GM19328 (cell line): ENCODE data around the gene FREY1.

ENCODE experiments used
- ATAC-seq: cut with Tn5 transposase; IDR thresholded peaks from one replicate; pipeline ENCODE4 v1.9.1; 2021; ENCODE audit warnings: mild to moderate bottlenecking, moderate library complexity; ENCODE audit not compliant: unreplicated experiment

The FREY1 gene, protein sequence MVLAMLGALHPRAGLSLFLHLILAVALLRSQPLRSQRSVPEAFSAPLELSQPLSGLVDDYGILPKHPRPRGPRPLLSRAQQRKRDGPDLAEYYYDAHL

DNA sequence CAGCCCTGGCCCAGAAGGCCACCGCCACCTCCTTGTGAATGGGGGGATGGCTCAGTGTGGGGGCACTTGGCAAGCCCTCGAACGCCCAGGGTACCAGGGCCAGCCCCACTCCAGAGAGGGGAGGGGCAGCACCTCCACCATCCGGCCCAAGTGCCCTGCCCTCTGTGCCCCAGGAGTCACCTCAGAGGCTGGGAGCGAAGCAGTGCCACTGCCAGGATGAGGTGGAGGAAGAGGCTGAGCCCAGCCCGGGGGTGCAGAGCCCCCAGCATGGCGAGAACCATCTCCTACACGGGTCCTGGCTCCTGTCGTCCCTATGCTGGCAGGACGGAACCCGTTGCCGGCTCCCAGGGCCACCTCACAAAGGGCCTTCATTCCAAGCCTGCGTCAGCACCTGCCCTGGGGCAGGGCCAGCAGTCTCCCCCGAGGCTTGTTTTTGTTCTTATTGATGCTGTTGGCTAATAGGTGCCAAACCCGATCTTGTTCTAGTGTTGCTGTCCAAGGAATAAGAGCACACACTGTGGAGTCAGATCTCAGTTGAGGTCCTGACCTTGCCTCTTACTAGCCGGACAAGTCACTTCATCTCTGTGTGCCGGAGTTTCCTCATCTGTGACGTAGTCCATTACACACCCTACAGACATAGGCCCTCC lies at the start of gene FREY1:
Gene FREY1, minus strand, starts transcription at position 307 of the 647 bp plus-strand sequence. Its CDS starts 26 bp downstream, at position 281.
- no peak for ATAC-seq

DNA sequence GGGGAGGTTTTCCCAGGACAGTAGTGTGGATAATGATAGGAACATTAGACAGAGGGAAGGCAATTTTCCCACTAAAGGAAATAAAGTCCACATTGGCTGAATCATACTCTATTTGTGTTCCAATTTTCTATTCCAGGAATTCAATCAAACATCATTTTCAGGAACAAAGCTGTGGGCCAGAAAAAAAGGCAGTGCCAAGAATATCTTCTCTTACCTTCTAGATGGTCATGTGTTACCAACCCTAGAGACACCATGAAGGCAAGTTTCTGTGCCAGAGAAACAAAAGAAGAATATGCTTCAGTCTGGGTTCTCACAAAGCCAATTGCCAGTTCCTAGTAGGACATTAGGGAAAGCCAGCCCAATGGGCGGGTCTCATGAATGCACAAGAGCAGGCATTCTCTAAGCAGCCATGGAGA lies 42.9 kb upstream of the FREY1 start:
- ATAC-seq = no peak

DNA sequence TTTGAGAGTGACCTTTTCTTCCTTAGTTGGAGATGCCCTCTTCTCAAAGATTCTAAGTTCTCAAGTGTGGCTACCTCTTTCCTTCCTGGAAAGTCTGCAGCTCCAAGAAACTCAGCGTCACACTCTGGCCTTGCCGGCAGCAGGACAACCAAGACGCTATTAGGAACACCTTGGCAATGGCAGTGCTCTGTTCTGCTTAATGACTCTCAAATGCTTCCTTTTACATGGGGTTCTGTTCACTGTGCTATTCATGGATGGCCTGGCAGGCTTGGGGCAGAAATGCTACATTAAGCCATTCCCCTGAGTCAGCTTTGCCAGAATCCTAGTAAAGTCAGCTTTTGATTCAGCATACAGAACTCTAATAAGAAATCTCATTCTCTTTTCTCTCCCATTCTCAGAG lies 41.3 kb upstream of the FREY1 start:
- no peak for ATAC-seq

DNA sequence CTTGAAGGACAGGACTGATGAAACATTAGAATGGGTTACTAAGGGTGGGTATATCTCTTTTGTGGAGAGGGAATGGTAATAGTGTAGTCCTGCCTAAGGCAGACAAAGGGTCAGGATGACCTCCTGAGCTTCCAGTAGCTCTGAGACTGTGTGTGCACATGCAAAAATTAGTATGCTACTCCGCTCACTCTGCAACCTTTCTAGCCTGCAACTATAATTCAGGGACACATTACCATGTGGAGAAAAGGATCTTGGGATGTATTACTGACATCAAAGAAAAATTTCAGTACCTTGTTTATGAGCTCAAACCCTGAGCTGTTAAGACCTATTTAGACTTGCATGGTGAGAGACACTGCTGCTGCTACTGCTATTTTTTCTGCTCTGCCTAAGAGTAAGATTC lies 40.8 kb upstream of the FREY1 start:
- no peak for ATAC-seq

DNA sequence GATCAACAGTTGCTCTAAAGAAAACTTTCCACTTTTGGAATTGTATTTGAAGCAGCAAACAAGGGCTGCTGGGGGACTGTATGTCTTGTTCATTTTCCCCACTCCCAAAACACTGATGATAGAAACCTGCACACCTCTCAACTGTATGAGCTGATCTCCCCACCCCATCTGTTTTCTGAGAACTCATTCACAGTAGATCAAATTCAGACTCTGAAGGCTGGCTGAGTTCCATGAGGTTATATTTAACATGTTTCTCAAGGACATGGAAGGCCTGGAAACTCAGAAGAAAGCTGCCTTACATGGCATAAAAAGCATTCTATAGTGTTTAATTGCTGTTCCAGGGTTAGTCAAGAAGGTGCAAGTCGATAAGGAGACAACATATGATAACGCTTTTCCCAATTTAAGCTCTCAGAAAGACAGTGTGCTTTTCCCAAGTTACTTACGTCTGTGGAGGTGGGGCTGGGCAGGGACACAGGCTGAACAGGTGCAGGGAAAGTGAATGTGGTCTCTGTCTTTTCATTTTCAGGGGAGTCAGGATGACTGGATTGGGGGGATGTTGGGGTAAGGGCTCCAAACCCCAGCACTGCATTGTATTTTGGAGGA lies 38.4 kb upstream of the FREY1 start:
- no peak for ATAC-seq

DNA sequence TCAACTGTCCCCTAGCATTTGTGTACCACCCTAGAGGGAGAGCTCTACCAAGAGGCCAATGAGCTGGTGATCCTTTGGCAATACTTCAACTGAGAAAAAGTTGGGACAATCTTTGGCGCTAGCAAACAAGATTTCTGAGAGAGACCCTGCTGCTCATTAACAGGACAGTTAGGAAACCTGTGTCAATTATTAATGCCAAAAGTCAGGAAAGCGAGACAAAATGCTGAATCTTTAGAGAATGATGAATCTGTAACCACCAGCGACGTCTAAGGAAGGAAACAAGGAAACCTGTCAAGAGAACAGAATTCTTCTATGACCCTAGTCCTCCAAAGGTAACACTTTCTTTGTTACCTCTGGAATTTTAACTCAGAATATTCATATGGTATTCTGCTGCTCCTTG lies 35.3 kb upstream of the FREY1 start:
- no peak for ATAC-seq

DNA sequence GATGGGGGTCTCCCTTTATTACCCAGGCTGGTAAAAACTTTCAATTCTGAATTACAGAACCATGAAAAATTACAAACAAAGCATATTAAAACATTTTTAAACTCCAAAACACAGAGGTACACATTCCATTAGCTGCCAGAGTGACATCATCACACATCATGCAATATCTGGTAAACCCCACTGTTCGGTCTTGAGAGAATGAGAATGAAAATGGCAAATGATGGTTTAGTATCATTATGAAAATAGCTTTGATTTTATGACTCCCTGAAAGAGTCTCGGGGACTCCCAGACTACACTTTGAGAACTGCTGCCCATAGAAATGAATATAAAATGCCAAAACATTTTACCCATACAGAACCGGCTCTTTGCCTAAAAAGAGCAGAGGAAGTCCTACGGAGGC lies 34.2 kb upstream of the FREY1 start:
- no peak for ATAC-seq

DNA sequence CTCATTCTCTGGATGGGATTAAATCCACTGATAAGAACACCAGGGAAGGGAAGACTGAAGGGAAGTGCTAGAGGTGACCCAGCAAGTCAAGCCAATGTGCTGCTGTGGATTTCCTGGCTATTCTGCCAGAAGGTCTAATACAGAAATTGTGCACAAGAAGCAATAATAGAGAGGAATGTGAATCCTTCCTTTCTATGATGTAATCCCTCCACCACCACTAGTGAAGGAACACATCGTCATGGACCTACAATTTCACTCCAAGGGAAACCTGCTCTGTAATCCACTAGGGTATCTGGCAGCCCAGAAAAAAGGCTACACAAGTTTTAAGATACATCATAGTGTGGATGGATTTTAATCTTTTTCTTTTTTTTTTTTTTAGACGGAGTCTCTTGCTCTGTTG lies 32.8 kb upstream of the FREY1 start:
- ATAC-seq = no peak

DNA sequence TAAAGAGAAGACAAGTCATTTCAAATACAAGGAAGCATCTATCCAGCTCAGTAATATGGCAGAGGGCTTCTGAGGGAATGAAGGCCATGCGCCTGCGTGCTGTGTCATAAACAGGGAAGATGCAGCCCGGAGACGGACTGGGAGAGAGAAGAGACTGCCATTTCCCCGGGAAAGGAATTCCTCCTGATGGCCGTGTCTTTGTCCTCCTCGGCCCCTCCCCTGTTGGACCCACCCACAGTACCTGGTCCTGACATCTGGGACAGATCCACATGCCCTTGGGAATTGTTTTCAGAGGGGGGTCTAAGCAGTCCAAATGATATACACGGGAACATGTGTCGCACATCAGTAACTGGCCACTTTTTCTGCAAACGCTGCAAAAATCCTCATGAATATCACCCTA lies 30.8 kb upstream of the FREY1 start:
- no peak for ATAC-seq

DNA sequence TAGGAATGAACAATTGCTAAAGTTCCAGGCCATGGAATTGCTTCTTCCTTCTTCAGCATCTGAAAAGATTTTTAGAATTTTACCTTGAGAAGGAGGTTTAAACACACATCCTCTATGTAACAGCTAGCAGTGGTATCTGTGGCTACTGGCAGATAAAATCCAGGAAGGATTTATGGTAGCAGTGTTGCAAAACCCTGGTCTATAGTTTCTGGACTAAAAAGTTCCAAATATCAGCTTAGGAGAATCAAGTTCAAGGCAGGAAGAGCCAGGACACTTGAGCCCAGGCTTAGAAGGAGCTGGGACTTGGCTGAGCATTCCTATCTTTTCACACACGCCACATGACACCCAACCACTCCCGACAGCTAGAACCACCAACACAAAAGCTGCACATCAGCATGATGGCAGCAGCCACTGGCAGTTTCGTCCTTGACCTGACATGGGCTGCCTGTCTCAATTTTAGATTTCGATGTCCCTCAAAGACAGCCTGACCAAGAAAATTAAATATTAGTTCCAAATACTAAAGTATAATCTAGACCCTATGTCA lies 29.5 kb upstream of the FREY1 start:
- no peak for ATAC-seq

DNA sequence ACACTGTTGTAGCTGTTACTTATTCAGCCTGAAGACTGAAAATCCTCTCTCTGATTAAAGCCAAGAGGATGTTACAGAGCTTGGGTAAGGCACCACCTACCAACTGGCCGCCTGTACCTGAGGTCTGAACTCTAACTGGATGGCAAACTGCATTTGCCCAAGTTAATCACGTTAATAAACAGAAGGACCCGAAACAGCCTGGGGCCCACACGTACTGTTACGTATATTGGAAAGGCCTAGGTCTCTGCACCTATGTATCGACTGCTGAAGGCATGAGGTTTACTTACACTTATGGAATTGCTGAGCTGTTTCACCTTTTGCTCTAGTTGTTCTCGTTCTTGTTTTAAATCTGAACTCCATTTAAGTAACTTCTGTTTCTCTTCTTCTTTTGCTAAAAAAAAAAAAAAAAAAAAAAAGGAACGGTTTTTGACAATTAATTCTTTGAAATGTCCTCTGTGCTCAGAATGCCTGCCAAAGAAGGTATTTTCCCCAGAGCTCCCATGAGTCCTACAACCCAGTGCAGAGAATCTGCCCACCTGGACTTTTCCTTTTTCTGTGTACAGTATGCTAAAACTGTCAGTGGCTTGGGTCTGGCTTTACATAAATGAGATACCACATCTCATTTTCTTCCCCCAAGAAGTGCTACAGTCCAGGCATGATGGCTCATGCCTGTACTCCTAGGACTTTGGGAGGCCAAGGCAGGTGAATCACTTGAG lies 28.4 kb upstream of the FREY1 start:
- no peak for ATAC-seq

DNA sequence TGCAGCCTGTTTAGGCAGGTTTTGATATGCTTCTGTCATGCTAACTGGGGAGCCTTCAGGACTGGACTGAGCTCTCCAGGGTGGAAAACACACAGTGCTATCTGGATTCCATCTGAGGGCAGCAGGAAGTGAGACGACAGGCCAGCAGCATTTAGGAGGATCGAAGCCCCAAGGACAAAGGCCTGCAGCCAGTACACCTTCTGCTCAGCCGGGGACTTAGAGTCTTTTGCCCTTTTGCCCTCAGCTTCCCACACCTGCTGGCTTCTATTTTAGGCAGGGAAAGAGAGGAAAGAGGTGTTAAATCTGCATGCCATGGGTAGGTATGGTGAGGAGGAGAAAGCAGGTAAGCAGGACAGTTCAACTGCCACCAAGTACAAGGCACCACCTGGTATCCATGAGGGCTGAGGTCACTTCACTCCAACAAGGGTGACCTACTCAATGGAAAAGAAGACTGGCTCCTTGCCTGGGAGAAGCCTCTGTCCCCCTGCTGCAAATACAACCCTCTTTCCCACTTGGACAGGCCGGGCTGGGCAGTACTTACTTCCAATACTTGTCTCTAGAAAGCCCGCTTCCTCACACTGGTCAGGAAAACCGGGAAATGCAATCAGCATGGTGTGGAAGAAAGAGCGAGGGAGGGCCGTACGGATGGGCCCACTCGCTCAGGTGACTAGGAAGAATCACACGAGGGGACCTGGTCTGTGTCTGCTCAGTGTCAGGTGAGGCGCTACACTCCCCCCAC lies 27.7 kb upstream of the FREY1 start:
- ATAC-seq = no peak

DNA sequence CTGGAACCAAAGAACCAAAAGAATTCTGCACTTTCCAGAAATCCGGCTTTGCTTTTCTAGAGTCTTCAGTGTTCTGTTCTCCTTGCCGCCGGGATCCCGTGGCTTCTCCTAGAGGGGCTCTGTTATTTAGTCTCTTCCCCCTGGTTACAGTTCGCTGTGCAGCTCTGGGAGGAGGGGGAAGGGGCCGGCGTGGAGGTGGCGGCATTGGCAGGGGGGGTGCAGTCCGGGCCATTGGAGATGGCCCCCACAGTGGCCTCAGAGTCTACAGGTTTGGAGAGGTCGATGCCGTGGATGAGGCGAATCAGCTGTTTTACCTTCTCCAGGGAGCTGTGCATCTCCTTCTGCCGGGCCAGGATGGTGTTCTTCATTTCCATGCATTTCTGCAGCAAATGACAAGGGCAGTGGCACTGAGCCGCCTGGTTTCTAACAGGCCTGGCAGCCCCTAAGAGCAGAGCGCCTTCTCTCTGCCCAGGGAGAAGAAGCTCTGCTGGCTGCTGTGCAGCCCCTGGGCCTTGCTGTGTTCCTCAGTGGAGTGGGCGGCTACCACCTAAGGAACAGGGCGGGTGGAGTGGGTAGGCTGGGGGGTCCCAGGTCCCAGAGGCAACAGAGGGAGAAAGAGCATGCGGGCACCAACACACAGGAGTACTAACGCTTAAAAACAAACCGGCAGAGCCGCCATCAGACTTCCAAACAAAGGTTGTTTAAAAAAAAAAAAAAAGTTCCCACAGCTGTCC lies 26.9 kb upstream of the FREY1 start:
- ATAC-seq = no peak

DNA sequence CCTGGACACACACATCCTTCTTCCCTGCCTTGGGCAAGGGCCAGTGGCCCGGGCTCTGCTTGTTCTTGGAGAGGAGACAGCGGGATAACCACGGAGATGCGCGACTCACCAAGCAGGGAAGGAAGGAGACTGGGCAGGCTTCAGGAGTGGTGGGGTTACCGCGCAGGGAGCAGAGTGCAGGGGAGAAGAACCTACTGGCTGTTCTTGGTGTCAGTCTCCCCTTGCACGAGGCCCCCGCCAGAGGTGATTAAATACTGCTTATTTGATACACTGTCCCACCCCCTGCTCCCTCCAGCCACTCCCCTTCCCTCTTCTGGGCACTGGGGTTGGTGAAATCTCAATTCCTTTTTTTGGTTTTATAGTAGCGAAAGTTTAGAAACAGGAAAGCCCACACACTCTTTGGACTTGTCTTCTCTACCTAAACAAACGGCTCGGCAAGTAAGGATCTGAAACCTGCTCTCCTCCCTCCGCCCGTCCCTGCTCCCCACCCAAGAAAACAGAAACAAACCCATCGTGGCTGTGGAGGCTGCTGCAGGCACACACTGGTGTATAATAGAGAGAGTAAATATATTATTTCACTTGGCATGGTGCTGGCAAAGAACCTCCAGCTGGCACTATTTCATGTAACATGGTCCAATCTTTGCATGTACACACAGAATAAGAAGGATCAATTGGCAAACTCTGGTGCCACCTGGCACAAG lies 26.2 kb upstream of the FREY1 start:
- no peak for ATAC-seq

DNA sequence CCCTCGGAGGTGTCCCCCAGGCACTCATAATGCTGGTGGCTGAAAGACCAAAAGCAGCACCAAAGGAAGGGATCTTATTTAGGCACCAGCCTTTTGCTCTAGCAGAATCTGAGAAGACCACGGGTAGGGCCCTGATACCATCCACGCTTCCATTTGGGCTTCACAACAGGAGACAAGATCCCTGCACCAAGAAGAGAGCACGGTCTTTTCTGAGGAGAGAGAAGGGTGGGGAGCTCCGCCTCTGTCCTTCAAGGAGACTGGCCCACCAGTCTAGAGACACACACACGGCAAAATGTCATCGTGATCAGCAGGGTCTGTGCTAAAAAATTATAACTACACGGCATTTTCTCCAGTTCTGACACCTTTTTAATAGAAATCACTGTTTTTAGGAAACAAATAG lies 25.1 kb upstream of the FREY1 start:
- ATAC-seq = no peak

DNA sequence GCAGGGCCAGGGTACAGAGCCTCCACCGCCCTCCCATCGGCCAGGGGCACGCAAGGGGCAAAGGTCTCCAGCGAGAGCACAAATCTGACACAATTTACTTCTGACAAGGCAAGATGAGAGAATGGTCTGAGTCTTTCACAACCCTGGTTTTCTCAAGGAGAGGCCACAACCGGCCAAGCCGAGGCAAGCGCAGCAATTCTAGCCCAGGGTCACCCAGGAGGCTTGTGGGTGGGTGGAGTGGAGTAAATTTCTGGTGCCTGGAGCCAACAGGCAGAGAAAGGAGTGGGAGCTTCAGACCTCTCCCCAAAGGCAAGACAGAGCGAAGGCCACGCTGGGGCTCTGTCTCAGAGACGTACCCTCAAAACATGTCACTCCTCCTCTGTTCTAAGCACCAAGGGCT lies 24.7 kb upstream of the FREY1 start:
- no peak for ATAC-seq

DNA sequence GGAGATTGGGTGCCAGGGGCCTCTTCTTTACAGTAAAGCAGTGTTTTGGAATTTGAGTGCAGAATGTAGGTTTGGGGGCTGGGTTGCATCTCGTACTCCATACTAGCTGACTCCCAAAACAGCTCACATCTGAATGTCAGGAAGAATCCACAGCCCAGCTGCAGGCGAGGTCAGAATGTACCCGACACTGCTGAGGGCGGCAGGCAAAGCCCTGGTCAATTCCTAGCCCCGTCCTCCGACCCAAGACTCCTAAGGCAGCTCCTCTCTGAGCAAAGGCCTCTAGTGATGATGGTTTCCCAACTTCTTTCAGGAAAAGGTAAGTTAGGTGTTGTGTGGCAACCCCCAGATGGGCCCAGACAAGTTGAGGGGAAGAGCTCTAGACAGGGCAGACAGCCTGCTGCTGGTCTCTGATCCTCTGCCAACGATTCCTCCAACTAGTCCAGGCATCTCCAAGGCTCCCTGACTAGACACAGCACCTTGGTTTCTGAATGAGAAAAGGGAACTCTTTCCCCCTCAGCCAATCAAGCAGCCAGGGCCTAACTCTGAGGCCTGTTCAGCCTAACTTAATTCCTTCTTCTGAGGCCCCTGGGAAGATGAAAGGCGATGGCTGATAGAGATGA lies 24.0 kb upstream of the FREY1 start:
- ATAC-seq = no peak

DNA sequence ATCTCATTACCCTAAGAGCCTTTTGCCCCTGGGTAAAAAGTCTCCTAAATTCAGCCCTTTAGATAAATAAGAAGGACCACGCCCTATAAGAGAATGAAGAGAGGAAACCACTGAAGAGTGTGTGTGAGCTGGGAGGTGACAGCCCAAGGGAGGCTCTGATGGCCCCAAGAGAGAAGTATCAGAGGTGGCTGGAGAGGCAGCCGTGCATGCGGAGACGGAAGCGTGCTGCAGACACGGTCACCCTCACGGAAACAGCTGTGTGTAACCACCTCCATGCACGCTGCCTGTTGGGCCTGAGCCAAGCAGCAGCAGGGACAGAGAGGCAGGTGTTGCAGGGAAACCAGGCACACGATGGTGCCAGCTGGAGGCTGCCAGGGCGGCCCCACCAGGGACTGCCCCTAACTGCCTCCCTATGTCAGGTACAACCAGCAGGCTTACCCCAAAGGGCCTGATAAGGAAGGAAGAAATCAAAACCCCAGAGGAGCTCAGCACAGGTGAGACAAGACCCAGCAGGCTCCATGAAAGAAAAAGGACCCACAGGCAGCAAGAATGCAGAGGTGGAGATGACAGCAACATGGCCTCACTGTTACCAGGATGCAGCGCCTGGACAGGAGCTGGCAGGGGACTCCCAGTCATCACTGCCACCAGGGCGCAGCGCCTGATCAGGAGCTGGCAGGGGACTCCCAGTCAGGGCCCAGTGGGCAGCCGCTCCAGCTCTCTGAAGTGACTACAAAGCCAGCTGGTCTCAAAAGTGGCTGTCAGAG lies 23.1 kb upstream of the FREY1 start:
- peak; percentile 93 for ATAC-seq
